NCI-H446 (cell line): ENCODE results near the gene FAM174C.

ENCODE experiments used
- DNase-seq, 2 experiments: peaks; one replicate each; lab custom pipeline; 2025; lab: John Stamatoyannopoulos, UW

Gene FAM174C

DNA sequence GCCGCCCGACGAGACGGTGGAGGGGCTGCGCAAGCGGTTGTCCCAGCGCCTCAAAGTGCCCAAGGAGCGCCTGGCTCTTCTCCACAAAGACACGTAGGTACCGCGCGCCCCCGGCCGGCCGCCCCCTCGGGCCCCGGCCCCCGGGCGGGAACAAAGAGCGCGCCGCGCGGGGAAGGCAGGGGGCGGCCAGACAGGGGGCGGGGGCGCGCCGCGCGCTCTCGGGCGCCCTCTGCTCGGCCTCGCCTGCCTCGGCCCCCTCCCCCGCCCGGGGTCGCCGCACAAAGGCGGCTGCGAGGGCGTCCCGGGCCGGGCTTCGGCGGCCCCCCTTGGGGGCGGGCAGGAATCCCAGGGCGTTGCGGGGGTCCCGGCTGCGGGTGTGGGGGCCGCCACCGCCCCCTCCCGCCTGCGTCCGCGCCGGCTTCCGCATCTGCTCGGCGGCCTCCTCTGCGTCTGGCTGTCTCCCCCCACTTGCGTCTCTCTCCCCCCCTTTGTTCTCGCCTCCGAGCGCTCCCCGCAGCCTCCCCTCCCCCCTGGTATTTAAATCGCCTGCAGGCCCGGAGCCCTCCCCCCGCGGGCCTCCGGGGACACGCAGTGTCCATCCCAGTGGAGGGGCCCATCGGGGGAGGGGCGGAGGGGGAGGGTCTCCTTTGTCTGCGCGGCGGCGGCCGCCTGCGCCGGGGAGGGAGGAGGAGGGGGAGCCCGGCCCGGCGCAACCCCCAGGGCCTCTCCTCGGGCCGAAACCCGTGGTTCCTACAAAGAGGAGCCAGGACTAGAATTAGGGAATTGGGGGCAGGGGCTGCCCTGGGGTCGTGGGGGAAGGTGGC, 24.7 kb upstream of the FAM174C start:
- DNase-seq, result peak in 1 of 2 experiments; percentile 70

DNA sequence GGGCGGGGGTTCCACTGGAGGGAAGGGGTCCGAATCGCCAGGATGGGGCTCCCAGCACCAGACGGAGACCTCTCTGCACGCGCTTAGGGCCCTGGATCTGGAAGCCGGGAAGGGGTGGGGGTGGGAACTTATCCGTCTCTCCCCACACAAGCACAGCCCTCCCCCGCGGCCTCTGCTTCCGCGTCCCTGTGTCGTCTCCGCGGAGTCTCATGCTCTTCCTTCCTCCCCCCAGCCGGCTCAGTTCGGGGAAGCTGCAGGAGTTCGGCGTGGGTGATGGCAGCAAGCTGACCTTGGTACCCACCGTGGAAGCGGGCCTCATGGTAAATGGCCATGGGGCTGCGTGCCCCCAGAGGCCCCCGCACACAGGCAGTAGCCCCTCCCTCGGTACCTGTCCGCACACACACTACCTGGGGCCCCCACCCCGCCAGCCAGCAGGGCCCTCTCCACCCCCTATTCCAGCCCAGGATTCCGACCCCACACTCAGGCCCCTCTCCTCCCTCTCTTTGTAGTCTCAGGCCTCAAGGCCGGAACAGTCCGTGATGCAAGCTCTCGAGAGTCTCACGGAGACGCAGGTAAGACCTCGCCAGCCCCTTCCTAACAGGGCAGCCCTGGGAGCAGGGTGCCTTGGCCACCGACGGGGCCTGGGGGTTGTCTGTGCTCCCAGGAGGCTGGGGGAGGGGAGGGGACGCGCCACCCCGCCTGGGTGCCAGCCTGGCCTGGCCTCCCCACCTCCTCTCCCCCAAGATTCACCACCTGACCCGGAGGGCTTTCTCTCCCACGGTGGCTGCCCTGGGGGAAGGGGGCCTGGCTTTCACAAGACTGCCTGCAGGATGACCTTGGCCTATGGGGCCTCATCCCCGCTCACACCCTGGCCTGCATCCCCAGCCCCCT, 23.8 kb upstream of the FAM174C start:
- DNase-seq, result peak; percentile 43 to 66

DNA sequence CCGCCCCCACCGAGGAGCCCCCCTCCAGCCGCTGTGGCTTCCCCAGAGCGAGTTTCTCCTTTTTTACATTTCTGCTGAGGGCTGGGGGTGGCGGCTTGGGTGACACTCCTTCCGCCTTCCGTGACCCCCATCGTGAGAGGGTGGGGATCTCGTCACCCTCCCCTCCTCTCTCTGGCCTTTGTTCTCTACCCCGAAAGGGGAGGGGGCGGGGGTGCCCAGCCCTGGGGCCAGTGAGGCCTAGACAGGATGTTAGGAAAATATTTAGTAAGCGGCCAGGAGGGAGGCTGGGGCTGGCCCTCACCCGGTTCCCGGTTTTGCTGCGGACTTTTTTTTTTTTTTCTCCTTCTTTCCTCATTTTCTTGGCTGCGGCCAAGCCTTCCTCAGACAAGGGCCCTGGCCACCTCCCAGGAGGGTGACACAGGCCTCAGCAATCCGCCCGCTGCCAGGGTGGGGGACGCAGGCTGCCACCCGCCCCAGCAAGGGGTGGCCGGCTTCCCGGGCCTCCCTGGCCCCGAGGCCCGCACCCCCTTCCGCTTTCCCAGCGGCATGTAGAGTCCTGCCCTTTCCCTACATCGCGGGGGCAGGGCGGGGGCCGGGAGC, 23.0 kb upstream of the FAM174C start:
- DNase-seq, result peak in 1 of 2 experiments; percentile 77

DNA sequence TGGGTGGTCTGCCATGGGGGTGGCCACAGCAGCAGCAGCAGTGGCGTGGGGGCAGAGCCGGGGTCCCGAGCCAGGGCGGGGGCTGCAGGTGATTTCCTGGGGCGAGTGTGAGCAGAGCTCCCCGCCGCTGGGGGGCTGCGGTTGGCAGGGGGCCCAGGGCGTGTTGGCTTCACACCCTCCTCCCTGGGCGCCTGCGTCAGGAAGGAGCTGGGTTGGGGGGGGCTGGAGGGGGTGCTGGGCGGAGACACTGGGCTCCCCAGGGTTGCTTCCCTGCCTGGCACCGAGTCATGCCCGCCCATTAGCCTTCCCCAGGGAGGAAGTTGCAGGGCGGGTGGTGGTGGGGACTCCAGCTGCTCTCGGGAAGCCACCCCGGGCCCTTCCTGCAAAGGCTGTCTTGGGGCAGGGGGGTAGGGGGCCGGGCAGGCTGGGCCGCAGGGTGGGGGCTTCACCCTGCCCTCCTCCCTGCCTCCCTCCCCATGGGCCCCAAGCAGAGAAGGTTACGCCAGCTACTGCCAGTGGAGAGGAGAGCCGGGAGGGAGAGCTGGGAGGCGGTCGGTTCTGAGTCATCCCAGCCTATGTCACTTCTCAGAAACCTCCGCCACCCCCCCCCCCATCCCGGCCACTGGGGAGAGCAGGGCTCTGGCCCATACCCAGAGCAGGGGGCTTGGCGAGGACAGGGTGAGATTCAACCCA, 22.4 kb upstream of the FAM174C start:
- DNase-seq, result peak; percentile 70 to 80

DNA sequence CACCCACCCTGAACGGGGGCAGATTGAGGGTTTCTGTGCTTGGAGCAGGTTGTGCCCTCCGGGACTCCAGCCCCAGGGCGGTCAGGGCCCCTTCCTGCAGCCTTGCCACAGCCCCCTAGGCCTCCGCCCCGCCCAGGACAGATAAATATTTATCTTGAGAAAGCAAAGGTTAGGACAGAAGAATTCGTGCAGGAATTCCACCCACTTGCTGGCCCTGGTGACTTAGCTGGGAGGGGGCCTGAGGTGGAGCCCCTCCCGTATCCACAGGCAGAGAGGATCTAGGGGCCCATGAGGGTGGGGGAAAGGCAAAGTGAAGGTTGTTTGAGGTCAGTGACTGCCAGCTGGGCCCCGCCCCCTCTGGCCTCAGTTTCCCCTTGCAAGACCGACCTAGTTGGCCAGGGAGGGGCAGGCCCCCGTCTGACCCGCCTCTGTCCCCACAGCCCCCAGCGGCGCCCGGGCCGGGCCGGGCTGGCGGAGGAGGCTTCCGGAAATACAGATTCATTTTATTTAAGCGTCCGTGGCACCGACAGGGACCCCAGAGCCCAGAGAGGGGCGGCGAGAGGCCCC, 21.7 kb upstream of the FAM174C start:
- no peak for DNase-seq

DNA sequence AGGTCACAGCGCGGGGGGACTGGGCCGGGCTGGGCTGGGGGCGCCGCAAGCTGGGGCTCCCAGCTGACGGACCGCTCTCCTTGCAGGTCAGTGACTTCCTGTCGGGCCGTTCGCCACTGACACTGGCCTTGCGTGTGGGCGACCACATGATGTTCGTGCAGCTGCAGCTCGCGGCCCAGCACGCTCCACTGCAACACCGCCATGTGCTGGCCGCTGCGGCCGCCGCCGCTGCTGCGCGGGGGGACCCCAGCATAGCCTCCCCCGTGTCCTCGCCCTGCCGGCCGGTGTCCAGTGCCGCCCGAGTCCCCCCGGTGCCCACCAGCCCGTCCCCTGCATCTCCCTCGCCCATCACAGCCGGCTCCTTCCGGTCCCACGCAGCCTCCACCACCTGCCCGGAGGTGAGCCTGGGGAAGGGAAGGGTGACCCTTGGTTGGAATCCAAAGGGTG, 21.2 kb upstream of the FAM174C start:
- no peak for DNase-seq

DNA sequence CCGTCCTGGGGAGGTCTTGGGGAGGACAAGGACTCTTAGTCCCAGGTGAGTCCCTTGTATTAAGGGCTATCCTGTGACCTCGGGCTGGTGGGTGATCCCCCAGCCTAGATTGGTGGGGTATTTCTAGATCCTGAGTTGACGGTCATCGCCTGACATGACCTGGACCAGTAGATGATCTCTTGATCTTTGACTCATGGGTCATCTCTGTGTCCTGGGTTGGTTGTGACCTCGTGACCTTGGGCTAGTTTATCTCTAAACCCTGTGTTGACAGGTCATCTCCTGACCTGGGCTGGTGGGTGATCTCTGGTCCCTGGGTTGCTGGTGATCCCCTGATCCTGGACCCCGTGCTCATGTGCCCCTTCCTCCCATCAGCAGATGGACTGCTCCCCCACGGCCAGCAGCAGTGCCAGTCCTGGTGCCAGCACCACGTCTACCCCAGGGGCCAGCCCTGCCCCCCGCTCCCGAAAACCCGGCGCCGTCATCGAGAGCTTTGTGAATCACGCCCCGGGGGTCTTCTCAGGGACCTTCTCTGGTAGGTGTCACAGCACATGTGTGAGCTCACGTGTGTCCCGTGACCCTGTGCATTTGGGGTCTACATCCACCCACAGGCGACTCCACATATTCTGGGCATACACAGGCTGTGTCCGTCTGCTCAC, 20.7 kb upstream of the FAM174C start:
- DNase-seq, result no peak

DNA sequence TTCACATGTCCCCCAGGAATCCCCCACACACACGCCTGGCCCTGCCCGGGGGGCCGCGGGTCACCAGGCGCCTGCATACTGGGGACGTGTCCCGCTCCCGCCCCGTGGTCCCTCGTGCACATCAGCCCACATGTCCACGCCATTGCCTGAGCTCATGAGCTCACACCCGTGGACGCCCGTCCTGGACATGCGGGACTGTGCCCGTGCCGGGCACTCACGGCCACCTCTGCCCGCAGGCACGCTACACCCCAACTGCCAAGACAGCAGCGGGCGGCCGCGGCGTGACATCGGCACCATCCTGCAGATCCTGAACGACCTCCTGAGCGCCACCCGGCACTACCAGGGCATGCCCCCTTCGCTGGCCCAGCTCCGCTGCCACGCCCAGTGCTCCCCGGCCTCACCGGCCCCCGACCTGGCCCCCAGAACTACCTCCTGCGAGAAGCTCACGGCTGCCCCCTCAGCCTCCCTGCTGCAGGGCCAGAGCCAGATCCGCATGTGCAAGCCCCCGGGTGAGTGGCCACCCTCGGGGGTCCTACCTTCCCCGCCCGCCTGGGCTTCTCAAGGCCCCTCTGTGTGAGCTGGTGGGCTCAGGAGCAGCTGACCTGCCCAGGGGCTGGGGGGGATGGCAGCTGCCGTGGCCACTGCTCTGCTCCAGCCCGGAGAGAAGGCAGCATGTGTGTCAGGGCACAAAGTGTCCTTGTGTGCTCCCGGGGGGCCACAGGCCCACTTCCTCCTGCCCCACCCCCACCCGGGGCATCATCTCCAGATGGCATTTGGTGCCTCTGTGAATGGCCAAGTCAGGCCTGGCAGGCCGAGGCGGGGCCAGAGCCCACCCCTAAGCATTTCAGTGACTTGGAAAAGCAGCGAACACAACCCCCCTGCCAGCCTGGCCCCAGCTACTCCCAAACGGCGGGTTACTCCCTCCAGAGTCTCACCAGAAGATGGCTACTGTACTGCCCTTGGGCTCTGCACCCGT, 19.9 kb upstream of the FAM174C start:
- no peak for DNase-seq

DNA sequence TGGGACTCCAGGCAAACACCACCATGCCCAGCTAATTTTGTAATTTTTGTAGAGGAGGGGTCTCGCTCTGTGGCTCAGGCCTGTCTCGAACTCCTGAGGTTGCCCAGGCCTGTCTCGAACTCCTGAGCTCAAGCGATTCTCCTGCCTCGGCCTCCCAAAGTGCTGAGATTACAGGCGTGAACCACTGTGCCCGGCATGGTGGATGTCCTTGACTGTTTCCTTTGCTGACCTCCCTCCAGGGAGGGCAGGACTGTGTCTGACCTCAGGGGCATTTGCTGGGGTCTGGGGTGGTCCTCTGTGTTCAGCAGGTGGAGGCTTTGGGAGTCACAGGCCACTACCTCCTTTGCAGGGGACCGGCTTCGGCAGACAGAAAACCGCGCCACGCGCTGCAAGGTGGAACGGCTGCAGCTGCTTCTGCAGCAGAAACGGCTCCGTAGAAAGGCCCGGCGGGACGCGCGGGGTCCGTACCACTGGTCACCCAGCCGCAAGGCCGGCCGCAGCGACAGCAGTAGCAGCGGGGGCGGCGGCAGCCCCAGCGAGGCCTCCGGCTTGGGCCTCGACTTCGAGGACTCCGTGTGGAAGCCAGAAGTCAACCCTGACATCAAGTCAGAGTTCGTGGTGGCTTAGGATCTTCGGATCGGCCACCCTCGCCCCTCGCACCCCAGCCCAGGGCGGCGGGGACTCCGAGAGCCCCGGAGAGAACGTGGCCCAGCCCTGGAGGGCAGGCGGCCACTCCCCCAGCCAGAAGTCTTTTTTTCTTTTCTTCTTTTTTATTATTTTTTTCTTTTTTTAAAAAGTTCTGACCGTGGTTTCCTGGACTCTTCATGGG, 18.5 kb upstream of the FAM174C start:
- no peak for DNase-seq

DNA sequence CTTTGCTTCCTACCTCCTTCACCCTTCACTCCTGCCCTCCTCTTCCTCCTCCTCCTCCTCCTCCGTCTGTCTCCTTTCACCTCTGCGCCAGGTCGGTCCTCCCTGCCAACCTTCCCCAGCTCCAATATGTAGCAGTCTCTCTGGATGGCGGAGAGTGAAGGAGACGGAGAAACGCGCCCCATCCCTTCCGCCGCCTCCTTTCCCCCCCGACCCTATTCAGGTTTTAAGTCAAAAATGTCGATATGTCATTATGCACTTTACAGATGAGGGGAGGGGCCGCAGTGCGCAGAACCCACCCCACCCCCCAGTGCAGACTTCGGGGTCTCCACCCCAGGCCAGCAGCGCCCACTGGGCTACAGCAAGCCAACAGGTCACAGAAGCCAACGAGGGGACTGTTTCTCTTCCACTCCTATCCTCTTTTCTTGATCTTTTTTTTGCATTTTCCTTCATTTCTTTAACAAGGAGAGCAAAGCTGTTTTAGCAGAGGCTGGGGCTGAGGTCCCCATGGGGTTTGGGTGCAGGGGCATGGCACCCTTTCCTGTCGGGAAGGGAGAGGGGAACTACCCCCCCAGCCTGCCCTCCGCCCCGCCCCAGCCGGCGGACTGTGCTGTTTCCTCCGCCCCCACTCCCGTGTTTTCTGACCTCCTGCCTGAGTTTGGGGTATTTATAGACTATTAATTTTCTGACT, 17.7 kb upstream of the FAM174C start:
- DNase-seq, result no peak

DNA sequence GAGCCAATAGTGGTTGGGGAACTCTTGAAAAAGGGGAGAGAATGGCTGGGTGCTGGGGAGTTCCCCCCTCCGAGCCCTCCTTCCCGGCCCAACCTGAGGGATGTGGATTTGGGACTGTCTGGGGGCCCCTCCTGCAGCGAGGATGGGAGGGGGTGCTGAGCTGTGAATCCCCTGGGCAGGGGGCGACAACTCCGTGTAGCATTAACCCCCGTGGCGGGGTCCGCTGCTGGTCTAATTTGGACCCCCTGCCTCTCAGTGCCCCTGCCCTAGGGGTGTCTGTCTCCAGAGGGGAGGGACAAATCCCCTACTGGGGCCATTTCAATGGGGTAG, 17.2 kb upstream of the FAM174C start:
- no peak for DNase-seq

DNA sequence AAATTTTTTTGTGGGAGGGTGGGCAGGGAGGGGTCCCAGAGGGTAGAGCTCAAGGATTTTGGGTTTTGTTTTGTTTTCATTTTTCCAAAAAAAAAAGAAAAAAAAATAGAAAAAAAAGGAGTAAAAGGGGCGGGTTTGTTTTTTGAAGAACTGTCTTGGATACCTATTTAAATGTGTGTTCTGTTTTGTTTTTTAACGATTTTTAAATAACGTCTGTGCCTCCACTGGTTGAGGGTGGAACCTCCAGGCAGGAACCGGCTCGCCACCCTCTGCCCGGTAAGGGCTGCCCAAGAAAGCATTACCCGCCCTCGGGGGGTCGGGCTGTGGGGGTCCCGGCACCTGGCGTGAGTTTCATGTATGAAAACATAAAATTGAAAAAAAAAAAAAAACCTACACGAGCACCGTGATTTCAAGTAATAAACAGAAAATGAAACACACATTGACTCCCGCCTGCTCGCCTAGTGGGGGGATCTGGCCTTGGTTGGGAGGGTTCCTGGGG, 16.6 kb upstream of the FAM174C start:
- no peak for DNase-seq

DNA sequence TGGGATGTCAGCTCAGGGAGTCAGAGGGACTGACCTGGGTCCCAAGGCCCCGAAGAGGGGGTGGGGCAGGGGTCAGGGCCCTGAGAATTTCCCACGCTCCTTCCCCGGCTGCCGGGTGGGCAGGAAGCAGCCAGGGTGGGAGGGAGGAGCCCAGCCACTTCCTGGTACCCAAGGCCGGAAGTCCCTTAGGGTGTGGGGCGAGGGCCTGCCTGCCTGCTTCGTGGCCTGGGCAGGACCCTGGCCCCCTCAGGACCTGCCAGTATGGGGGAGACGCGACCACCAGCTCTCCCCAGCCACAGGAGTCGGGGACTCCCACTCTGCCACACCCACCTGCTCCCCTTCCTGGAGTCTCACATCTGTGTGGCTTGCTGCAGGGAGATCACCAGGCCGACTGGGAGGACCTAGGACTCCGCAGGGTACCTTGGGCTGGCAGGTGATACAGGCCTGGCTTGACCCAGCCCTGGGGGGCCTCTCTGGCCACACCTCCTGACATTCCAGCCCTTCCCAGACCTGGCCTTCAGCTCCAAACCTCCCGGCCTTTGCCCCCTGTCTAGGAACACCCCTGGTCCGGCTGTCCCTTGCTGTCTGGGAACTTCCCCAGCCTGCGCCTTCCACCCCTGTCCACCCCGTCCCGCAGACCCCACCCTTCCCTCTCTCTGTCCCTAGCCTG, 16.0 kb upstream of the FAM174C start:
- no peak for DNase-seq

DNA sequence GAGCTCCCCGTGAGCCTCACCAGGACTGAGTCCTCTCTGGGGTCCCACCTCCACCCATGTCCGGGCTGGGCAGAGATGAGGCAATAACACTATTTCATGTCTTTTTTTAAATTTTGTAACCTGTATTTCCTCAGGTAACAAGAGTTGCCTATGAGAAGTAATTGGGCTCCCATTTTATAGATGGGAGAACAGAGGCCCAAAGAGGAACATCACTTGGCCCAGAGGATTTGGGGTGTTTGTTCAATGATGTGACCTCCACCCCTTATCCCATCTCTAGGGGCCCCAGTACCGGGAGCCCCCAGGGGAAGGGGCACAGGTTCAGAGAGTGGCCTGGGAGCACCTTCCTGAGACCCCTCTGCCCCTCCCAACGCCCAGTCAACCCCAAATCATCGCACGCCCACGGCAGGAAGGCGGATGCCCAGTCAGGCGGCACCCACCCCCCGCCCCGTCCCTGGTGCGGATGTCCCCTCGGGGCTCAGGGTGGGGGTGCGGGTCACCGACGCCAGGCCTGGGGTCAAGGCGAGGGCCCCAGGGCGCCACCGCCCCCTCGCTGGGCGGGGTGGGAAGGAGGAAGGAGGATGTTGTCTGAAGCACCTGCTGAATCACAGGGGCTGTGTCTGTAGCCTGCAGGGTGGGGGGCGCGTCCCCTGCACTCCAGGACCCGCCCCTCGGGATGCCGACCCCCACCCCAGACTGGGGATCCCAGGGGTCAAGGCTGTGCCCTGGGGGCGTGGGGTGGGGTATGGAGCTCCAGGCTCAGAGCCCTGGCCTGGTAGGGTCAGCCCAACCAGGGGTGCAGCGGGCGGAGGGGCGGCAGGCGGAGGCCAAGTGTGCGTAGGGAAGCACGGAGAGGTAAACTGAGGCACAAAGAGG, 15.2 kb upstream of the FAM174C start:
- no peak for DNase-seq

DNA sequence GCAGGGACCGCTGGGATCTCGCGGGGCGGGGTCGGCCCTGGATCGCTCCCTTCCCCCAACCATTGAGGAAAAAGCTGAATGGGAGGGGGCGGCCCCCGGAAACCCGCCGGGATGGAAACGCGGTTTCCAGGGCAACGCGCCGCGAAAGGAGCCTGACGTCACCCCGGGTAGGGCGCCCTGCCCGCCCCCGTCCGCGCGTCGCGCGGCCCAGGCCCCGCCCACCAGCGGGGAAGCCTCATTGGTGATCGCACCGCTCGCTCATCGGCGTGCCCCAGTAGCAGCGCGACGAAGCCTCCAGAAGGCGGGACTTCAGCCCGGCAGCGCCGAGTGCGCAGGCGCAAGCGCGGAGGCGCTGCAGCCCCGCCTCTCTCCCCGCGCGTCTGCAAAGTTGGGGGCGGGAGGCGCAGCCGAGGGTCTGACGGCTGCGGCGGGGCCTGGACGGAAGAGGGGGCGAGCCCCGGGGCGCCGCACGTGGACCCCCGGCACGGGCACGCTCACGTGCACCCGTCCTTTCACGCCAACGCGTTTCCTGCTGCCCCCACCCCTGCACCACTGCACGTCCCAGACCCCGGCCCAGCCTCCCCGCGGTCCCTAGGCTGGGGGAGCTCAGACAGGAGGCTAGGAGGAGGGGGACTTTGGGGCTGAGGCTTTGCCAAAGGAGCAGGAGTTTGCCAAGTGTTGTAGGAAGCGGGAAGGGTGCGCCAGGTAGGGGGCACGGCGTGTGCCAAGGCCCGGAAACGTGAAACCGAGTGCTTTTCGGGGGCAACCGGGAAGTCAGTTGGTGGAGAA, 14.4 kb upstream of the FAM174C start:
- DNase-seq, result peak; percentile 93 to 99

DNA sequence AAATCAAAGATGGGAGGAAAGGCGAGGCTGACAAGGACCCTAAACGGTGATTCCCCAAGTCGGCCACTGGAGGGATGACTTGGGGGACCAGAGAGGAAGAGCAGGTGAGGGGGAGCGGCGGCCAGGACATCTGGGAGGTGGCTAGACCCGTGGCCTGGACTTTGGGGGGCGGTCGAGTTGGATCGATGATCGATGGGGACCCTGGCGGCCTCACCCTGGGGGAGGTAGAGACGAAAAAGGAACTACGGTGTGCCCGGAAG, 13.9 kb upstream of the FAM174C start:
- DNase-seq, result no peak
